ENCODE data around the gene KCNK2.

DNA sequence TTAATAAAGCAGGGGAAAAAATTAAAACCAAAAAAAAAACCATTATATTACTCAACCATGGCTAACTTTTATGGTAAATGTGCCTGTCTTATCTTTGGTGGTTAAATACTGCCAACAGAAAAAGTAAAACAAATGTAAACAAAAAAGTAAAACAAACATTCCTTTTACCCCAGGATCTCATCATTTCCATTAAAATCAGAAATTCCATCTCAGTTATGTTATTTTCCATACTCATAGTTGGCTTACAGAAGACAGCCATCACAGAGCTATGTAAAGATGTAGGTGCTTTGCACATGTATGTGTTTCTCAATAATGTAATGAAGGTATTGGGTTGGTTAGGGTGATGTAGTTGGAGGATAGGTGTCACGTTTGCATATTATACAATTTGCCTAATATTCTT, 185.0 kb downstream of the KCNK2 start:
- TF ChIP-seq, protein P1, sequence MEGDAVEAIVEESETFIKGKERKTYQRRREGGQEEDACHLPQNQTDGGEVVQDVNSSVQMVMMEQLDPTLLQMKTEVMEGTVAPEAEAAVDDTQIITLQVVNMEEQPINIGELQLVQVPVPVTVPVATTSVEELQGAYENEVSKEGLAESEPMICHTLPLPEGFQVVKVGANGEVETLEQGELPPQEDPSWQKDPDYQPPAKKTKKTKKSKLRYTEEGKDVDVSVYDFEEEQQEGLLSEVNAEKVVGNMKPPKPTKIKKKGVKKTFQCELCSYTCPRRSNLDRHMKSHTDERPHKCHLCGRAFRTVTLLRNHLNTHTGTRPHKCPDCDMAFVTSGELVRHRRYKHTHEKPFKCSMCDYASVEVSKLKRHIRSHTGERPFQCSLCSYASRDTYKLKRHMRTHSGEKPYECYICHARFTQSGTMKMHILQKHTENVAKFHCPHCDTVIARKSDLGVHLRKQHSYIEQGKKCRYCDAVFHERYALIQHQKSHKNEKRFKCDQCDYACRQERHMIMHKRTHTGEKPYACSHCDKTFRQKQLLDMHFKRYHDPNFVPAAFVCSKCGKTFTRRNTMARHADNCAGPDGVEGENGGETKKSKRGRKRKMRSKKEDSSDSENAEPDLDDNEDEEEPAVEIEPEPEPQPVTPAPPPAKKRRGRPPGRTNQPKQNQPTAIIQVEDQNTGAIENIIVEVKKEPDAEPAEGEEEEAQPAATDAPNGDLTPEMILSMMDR (IDR thresholded peaks at IDR 0.05) = no peak
- TF ChIP-seq POLR2A (IDR thresholded peaks at IDR 0.05) = no peak
